ENCODE measurements around the gene SEPTIN11.

DNA sequence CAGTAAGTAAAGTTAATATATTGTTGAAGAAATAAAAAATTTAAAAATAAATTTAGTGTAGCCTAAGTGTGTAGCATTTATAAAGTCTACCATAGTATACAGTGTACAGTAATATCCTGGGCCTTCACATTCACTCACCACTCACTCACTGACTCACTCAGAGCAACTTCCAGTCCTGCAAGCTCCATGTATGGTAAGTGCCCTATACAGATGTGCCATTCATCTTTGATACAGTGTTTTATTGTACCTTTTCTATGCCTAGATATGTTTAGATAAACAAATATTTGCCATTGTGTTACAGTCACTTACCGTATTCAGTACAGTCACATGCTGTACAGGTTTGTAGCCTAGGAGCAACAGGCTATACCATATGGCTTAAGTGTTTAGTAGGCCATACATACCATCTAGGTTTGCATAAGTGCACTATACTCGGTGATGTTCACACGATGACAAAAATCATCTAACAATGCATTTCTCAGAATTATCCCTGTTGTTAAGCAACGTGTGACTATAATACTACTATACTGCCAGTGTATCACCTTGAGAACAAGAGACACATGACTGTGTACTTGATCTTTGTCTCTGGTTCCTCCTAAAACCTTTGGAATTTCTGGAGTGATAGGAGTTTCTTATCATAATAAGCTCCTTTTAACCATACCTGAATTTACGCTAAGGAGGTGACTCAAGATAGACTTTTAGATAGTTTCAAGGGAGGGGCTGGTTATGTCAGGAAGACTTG lies 25.8 kb upstream of the SEPTIN11 start:
- TF ChIP-seq CREB1 (IDR thresholded peaks at IDR 0.05; ENCODE audit: low read depth) = no peak
- TF ChIP-seq RAD21 (IDR thresholded peaks at IDR 0.05; ENCODE audit: low read depth) = no peak
- TF ChIP-seq, protein P1, sequence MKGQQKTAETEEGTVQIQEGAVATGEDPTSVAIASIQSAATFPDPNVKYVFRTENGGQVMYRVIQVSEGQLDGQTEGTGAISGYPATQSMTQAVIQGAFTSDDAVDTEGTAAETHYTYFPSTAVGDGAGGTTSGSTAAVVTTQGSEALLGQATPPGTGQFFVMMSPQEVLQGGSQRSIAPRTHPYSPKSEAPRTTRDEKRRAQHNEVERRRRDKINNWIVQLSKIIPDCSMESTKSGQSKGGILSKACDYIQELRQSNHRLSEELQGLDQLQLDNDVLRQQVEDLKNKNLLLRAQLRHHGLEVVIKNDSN (IDR thresholded peaks at IDR 0.05) = no peak
- TF ChIP-seq NFIC (IDR thresholded peaks at IDR 0.05) = no peak
- TF ChIP-seq EP300 (IDR thresholded peaks at IDR 0.05; ENCODE audit: borderline replicate concordance) = no peak
- TF ChIP-seq, protein P2, sequence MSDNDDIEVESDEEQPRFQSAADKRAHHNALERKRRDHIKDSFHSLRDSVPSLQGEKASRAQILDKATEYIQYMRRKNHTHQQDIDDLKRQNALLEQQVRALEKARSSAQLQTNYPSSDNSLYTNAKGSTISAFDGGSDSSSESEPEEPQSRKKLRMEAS (IDR thresholded peaks at IDR 0.05) = no peak
- no peak for TF ChIP-seq YY1 (IDR thresholded peaks at IDR 0.05; ENCODE audit: low read depth)
- TF ChIP-seq, protein P3, sequence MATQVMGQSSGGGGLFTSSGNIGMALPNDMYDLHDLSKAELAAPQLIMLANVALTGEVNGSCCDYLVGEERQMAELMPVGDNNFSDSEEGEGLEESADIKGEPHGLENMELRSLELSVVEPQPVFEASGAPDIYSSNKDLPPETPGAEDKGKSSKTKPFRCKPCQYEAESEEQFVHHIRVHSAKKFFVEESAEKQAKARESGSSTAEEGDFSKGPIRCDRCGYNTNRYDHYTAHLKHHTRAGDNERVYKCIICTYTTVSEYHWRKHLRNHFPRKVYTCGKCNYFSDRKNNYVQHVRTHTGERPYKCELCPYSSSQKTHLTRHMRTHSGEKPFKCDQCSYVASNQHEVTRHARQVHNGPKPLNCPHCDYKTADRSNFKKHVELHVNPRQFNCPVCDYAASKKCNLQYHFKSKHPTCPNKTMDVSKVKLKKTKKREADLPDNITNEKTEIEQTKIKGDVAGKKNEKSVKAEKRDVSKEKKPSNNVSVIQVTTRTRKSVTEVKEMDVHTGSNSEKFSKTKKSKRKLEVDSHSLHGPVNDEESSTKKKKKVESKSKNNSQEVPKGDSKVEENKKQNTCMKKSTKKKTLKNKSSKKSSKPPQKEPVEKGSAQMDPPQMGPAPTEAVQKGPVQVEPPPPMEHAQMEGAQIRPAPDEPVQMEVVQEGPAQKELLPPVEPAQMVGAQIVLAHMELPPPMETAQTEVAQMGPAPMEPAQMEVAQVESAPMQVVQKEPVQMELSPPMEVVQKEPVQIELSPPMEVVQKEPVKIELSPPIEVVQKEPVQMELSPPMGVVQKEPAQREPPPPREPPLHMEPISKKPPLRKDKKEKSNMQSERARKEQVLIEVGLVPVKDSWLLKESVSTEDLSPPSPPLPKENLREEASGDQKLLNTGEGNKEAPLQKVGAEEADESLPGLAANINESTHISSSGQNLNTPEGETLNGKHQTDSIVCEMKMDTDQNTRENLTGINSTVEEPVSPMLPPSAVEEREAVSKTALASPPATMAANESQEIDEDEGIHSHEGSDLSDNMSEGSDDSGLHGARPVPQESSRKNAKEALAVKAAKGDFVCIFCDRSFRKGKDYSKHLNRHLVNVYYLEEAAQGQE (IDR thresholded peaks at IDR 0.05; ENCODE audit: low read depth) = no peak
